DOHH2 (cell line): ENCODE results near the gene SESN1.

Experiments used
- H3F3A ChIP-seq: fragments of 200-600 bp; sonication (generic), shearing (Covaris generic); 2 replicates; pipeline ENCODE4 v1.6.0; 2016; ENCODE audit warnings: antibody characterized with exemption, mild to moderate bottlenecking; ENCODE audit not compliant: control insufficient read depth, insufficient read depth
- H3K27ac ChIP-seq: fragments of 200-600 bp; sonication (generic); 2 replicates; pipeline ENCODE4 v1.5.1; 2014; ENCODE audit warnings: low read depth, mild to moderate bottlenecking, low read length, moderate library complexity
- H3K27me3 ChIP-seq: fragments of 200-600 bp; sonication (generic); 2 replicates; pipeline ENCODE4 v1.6.1; 2014; ENCODE audit warnings: mild to moderate bottlenecking, low read length, mixed read lengths; ENCODE audit not compliant: control insufficient read depth
- H3K36me3 ChIP-seq: fragments of 200-600 bp; sonication (generic); 2 replicates; pipeline ENCODE4 v1.6.1; 2014; ENCODE audit warnings: mild to moderate bottlenecking, low read length, moderate library complexity, mixed read lengths; ENCODE audit not compliant: control insufficient read depth
- H3K4me1 ChIP-seq: fragments of 200-600 bp; sonication (generic); 2 replicates; pipeline ENCODE4 v1.6.1; 2014; ENCODE audit warnings: mild to moderate bottlenecking, low read length, mixed read lengths; ENCODE audit not compliant: control insufficient read depth
- H3K4me2 ChIP-seq: fragments of 200-600 bp; sonication (generic); 2 replicates; pipeline ENCODE4 v1.6.0; 2014; ENCODE audit warnings: mild to moderate bottlenecking, low read length, moderate library complexity
- H3K4me3 ChIP-seq: fragments of 200-600 bp; sonication (generic); 2 replicates; pipeline ENCODE4 v1.5.1; 2014; ENCODE audit warnings: mild to moderate bottlenecking, low read length, mixed read lengths
- H3K79me2 ChIP-seq: fragments of 200-600 bp; sonication (generic); 2 replicates; pipeline ENCODE4 v1.6.1; 2014; ENCODE audit warnings: mild to moderate bottlenecking, low read length, mixed read lengths; ENCODE audit not compliant: control insufficient read depth
- H3K9me2 ChIP-seq: fragments of 200-600 bp; sonication (generic); replicated peaks from 2 replicates; pipeline ENCODE4 v1.6.1; 2014; ENCODE audit warnings: mild to moderate bottlenecking, low read length, mixed read lengths; ENCODE audit not compliant: control insufficient read depth
- H3K9me3 ChIP-seq: fragments of 200-600 bp; sonication (generic); 2 replicates; pipeline ENCODE4 v1.6.1; 2014; ENCODE audit warnings: antibody characterized with exemption, low read length, mixed read lengths; ENCODE audit not compliant: control insufficient read depth, insufficient read depth
- H4K20me1 ChIP-seq: fragments of 200-600 bp; sonication (generic); 2 replicates; pipeline ENCODE4 v1.6.0; 2014; ENCODE audit warnings: low read depth, mild to moderate bottlenecking, antibody characterized with exemption, low read length, moderate library complexity; ENCODE audit not compliant: control insufficient read depth, insufficient read depth
- EZH2phosphoT487 ChIP-seq: fragments of 200-600 bp; sonication (generic); IDR thresholded peaks from 2 replicates; pipeline ENCODE4 v1.6.1; 2017; ENCODE audit warnings: borderline replicate concordance, mild to moderate bottlenecking, antibody characterized with exemption, low read length, moderate library complexity, mixed read lengths
- TF ChIP-seq, protein P1 (sequence below): fragments of 200-600 bp; sonication (generic); IDR thresholded peaks from one replicate; pipeline ENCODE4 v1.5.1; 2014; ENCODE audit warnings: antibody characterized with exemption, mild to moderate bottlenecking, low read depth, low read length; ENCODE audit not compliant: poor library complexity, severe bottlenecking

The SESN1 gene

DNA sequence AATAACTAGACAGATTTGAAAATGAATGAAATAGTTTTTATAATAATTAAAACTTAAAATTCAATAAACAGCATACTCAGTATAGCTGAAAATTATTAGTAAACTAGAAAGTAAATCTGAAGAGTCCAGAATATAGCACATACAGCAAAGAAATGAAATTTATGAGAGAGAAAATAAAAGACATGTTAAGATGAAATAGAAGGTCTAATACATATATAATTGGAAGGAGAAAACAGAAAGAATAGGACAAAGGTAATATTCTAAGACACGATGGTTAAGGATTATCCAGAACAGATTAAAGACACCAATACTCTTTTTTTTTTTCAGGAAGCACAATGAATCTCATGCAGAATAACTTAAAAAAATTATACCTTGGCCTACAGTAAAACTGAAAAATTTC, 69.0 kb downstream of the SESN1 start:
- Histone ChIP-seq H3K4me1 (peaks cover 17% of the 10 kb centered on the region), H3K27me3 (peaks cover under 1% of the 10 kb centered on the region; the same call in 1 of the 2 replicates), H3K36me3 (no peaks in the 10 kb centered on the region), H3K79me2 (no peaks in the 10 kb centered on the region), H4K20me1 (no peaks in the 10 kb centered on the region), H3K4me2 (no peak overlapping the region), H3K27ac (no peak overlapping the region), H3K9me2 (no peaks in the 10 kb centered on the region), H3K9me3 (no peaks in the 10 kb centered on the region), H3F3A (no peaks in the 10 kb centered on the region), H3K4me3 (no peak overlapping the region)
- no peak for TF ChIP-seq EZH2phosphoT487
- TF ChIP-seq, protein P1, sequence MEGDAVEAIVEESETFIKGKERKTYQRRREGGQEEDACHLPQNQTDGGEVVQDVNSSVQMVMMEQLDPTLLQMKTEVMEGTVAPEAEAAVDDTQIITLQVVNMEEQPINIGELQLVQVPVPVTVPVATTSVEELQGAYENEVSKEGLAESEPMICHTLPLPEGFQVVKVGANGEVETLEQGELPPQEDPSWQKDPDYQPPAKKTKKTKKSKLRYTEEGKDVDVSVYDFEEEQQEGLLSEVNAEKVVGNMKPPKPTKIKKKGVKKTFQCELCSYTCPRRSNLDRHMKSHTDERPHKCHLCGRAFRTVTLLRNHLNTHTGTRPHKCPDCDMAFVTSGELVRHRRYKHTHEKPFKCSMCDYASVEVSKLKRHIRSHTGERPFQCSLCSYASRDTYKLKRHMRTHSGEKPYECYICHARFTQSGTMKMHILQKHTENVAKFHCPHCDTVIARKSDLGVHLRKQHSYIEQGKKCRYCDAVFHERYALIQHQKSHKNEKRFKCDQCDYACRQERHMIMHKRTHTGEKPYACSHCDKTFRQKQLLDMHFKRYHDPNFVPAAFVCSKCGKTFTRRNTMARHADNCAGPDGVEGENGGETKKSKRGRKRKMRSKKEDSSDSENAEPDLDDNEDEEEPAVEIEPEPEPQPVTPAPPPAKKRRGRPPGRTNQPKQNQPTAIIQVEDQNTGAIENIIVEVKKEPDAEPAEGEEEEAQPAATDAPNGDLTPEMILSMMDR, result no peak

DNA sequence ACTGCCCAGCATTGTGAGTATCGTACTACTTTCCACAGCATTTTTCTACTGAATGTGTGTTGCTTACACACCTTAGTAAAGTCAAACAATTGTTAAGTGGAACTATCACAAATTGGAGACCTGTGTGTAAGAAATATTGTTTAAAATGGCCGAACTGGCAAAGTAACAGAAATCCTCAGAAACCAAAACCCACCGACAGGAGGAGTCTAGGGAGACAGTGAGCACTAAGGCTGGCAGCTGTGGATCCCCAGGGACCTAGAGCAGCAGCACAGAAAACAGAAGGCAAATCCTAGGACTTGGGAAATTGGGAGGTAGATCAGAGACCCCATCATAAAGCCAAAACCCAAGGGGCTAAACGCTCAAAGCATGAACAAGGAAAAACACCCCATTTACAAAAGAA, 69.9 kb downstream of the SESN1 start:
- Histone ChIP-seq H3K27ac (no peak overlapping the region), H3K79me2 (no peaks in the 10 kb centered on the region), H3K4me3 (no peak overlapping the region), H3K4me2 (no peak overlapping the region), H3F3A (no peaks in the 10 kb centered on the region), H3K9me2 (no peaks in the 10 kb centered on the region), H4K20me1 (no peaks in the 10 kb centered on the region), H3K27me3 (no peaks in the 10 kb centered on the region), H3K36me3 (no peaks in the 10 kb centered on the region), H3K4me1 (peaks cover 20% of the 10 kb centered on the region), H3K9me3 (no peaks in the 10 kb centered on the region)
- TF ChIP-seq, protein P1, result no peak
- no peak for TF ChIP-seq EZH2phosphoT487

DNA sequence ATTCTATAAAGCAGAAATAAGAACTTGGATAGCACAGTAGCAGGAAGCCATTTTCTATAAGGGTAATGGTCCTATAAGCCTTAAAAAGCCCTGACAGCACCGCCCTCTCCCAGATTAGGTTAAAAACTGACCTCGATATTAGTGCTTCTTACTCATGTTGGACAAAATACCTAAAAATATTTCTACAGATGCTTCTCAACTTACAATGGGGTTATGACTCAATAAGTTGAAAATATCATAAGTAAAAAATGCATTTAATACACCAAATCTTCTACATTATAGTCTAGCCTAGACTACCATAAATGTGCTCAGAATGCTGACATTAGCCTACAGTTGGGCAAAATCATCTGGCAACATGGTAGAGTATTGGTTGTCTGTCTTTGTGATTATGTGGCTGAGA, 70.3 kb downstream of the SESN1 start:
- Histone ChIP-seq H3F3A (no peaks in the 10 kb centered on the region), H3K4me2 (no peak overlapping the region), H3K27me3 (no peaks in the 10 kb centered on the region), H3K27ac (no peak overlapping the region), H3K9me2 (no peaks in the 10 kb centered on the region), H3K9me3 (no peaks in the 10 kb centered on the region), H3K4me1 (peaks cover 20% of the 10 kb centered on the region), H3K36me3 (no peaks in the 10 kb centered on the region), H3K4me3 (no peak overlapping the region), H4K20me1 (no peaks in the 10 kb centered on the region), H3K79me2 (no peaks in the 10 kb centered on the region)
- no peak for TF ChIP-seq EZH2phosphoT487
- TF ChIP-seq, protein P1, result no peak
